GM18909 (cell line): ENCODE results near the gene ENPP6.

Source experiments
- ATAC-seq: cut with Tn5 transposase; IDR thresholded peaks from one replicate; pipeline ENCODE4 v1.9.1; 2021; ENCODE audit warnings: mild to moderate bottlenecking; ENCODE audit not compliant: unreplicated experiment, poor library complexity

ENPP6 gene

GRCh38 chr4:184112006-184112550 lies 105.6 kb downstream of the ENPP6 start:
- no peak for ATAC-seq

- no peak for ATAC-seq
These were observed 106.3 kb downstream of the ENPP6 start for GRCh38 chr4:184111233-184111832.

- ATAC-seq = no peak
These were observed 107.0 kb downstream of the ENPP6 start for GRCh38 chr4:184110452-184111224.

GRCh38 chr4:184108006-184108501 lies 109.6 kb downstream of the ENPP6 start:
- ATAC-seq = no peak

GRCh38 chr4:184104419-184105101 lies 113.1 kb downstream of the ENPP6 start:
- ATAC-seq = peak; percentile 52

- ATAC-seq = no peak
These were observed 114.0 kb downstream of the ENPP6 start for GRCh38 chr4:184103527-184104264.

- no peak for ATAC-seq
These were observed 114.7 kb downstream of the ENPP6 start for GRCh38 chr4:184102927-184103326.

- no peak for ATAC-seq
These were observed 115.2 kb downstream of the ENPP6 start for GRCh38 chr4:184102488-184102887.

- no peak for ATAC-seq
These were observed 116.0 kb downstream of the ENPP6 start for GRCh38 chr4:184101711-184102110.

- ATAC-seq = peak; percentile 54
These were observed 117.3 kb downstream of the ENPP6 start for GRCh38 chr4:184100297-184100885.

GRCh38 chr4:184099535-184099966 lies 118.1 kb downstream of the ENPP6 start:
- ATAC-seq = no peak

- ATAC-seq = no peak
These were observed 118.7 kb downstream of the ENPP6 start for GRCh38 chr4:184099000-184099399.

- ATAC-seq = no peak
These were observed 119.9 kb downstream of the ENPP6 start for GRCh38 chr4:184097815-184098214.

GRCh38 chr4:184097241-184097605 lies 120.5 kb downstream of the ENPP6 start:
- peak; percentile 45 for ATAC-seq

- ATAC-seq = no peak
These were observed 121.0 kb downstream of the ENPP6 start for GRCh38 chr4:184096561-184097240.

GRCh38 chr4:184094532-184095159 lies 123.0 kb downstream of the ENPP6 start:
- ATAC-seq = no peak

- ATAC-seq = no peak
These were observed 125.7 kb downstream of the ENPP6 start for GRCh38 chr4:184091986-184092385.

GRCh38 chr4:184090571-184090970 lies 127.1 kb downstream of the ENPP6 start:
- ATAC-seq = no peak

- ATAC-seq = no peak
These were observed 137.0 kb downstream of the ENPP6 start for GRCh38 chr4:184080674-184081073.
